ENCODE data around the gene FBLN7.
A peak's percentile ranks its signal among the peaks of the same experiment; 100 is the strongest.

Gene FBLN7

GRCh38 chr2:112133344-112133743 is 4.8 kb upstream of the FBLN7 start:
- H3K9me3 ChIP-seq (ENCODE audit: control insufficient read depth, insufficient read depth, low read depth, low read length), result no peaks in the 10 kb centered on the region; the same call in 1 of the 2 replicates
- ChIA-PET CTCF (no interaction called here), POLR2A (no interaction called here)
- no peak overlapping the region for H3K4me3 ChIP-seq (ENCODE audit: low read depth, low read length)
- H3K4me1 ChIP-seq (ENCODE audit: control insufficient read depth, insufficient read depth, low read length), result no peaks in the 10 kb centered on the region
- no peak for TF ChIP-seq MYNN (tag by site-specific recombination; IDR thresholded peaks at IDR 0.05; ENCODE audit: borderline replicate concordance)
- TF ChIP-seq ZNF664 (tag by site-specific recombination; IDR thresholded peaks at IDR 0.05), result 0 out of 2 replicates have a peak, but pooled peaks have one; percentile 7
- no peaks in the 10 kb centered on the region for H3K36me3 ChIP-seq (ENCODE audit: control insufficient read depth in 2 of 2, insufficient read depth in 1 of 2, low read length in 2 of 2)
- H3K27ac ChIP-seq (ENCODE audit: extremely low read depth, low read depth, low read length), result no peak overlapping the region

GRCh38 chr2:112134120-112134519 is 4.1 kb upstream of the FBLN7 start:
- Histone ChIP-seq H3K4me1 (ENCODE audit: control insufficient read depth, insufficient read depth, low read length) (no peaks in the 10 kb centered on the region), H3K4me3 (ENCODE audit: low read depth, low read length) (no peak overlapping the region), H3K9me3 (ENCODE audit: control insufficient read depth, insufficient read depth, low read depth, low read length) (no peaks in the 10 kb centered on the region; the same call in 1 of the 2 replicates), H3K36me3 (ENCODE audit: control insufficient read depth in 2 of 2, insufficient read depth in 1 of 2, low read length in 2 of 2) (no peaks in the 10 kb centered on the region), H3K27ac (ENCODE audit: extremely low read depth, low read depth, low read length) (no peak overlapping the region)
- POLR2A ChIA-PET, result no interaction called here
- CTCF ChIA-PET, result interaction anchor here (0.6 to 1.1 kb wide), 2 partner anchors 50 to 247 kb away, joined by 3 to 4 read pairs; no protein-coding TSS in a partner anchor
- TF ChIP-seq, protein P1, sequence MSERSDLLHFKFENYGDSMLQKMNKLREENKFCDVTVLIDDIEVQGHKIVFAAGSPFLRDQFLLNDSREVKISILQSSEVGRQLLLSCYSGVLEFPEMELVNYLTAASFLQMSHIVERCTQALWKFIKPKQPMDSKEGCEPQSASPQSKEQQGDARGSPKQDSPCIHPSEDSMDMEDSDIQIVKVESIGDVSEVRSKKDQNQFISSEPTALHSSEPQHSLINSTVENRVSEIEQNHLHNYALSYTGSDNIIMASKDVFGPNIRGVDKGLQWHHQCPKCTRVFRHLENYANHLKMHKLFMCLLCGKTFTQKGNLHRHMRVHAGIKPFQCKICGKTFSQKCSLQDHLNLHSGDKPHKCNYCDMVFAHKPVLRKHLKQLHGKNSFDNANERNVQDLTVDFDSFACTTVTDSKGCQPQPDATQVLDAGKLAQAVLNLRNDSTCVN (tag by site-specific recombination; optimal IDR thresholded peaks at IDR 0.05), result no peak
- TF ChIP-seq ZNF239 (tag by site-specific recombination; IDR thresholded peaks at IDR 0.05), result no peak
- TF ChIP-seq, protein P2, sequence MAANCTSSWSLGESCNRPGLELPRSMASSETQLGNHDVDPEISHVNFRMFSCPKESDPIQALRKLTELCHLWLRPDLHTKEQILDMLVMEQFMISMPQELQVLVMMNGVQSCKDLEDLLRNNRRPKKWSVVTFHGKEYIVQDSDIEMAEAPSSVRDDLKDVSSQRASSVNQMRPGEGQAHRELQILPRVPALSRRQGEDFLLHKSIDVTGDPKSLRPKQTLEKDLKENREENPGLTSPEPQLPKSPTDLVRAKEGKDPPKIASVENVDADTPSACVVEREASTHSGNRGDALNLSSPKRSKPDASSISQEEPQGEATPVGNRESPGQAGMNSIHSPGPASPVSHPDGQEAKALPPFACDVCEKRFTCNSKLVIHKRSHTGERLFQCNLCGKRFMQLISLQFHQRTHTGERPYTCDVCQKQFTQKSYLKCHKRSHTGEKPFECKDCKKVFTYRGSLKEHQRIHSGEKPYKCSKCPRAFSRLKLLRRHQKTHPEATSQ (tag by site-specific recombination; IDR thresholded peaks at IDR 0.05), result no peak
- no peak for TF ChIP-seq PRDM10 (tag by site-specific recombination; IDR thresholded peaks at IDR 0.05)
- no peak for TF ChIP-seq ZXDB (tag by site-specific recombination; IDR thresholded peaks at IDR 0.05)
- no peak for TF ChIP-seq ZNF114 (tag by site-specific recombination; IDR thresholded peaks at IDR 0.05)
- no peak for TF ChIP-seq ZSCAN18 (tag by site-specific recombination; IDR thresholded peaks at IDR 0.05)
- TF ChIP-seq ZNF623 (tag by site-specific recombination; IDR thresholded peaks at IDR 0.05), result no peak
- no peak for TF ChIP-seq SP2 (tag by site-specific recombination; IDR thresholded peaks at IDR 0.05)
- TF ChIP-seq ZNF549 (tag by site-specific recombination; IDR thresholded peaks at IDR 0.05), result no peak
- no peak for TF ChIP-seq ZNF785 (tag by site-specific recombination; IDR thresholded peaks at IDR 0.05)
- no peak for TF ChIP-seq ZNF146 (tag by site-specific recombination; IDR thresholded peaks at IDR 0.05)
- no peak for TF ChIP-seq ZNF670 (tag by site-specific recombination; IDR thresholded peaks at IDR 0.05; ENCODE audit: low read depth)
- TF ChIP-seq ZNF660 (tag by site-specific recombination; IDR thresholded peaks at IDR 0.05), result no peak
- TF ChIP-seq, protein P3, sequence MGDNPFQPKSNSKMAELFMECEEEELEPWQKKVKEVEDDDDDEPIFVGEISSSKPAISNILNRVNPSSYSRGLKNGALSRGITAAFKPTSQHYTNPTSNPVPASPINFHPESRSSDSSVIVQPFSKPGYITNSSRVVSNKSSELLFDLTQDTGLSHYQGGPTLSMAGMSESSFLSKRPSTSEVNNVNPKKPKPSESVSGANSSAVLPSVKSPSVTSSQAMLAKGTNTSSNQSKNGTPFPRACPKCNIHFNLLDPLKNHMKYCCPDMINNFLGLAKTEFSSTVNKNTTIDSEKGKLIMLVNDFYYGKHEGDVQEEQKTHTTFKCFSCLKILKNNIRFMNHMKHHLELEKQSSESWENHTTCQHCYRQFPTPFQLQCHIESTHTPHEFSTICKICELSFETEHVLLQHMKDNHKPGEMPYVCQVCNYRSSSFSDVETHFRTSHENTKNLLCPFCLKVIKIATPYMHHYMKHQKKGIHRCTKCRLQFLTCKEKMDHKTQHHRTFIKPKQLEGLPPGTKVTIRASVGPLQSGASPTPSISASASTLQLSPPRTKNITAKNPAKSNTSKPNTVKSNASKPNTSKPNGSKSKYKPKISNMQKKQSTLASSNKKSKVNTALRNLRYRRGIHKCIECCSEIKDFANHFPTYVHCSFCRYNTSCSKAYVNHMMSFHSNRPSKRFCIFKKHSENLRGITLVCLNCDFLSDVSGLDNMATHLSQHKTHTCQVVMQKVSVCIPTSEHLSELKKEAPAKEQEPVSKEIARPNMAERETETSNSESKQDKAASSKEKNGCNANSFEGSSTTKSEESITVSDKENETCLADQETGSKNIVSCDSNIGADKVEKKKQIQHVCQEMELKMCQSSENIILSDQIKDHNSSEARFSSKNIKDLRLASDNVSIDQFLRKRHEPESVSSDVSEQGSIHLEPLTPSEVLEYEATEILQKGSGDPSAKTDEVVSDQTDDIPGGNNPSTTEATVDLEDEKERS (tag by site-specific recombination; IDR thresholded peaks at IDR 0.05), result no peak
- no peak for TF ChIP-seq ZNF433 (tag by site-specific recombination; IDR thresholded peaks at IDR 0.05; ENCODE audit: low read depth)
- no peak for TF ChIP-seq ZBTB21 (tag by site-specific recombination; IDR thresholded peaks at IDR 0.05)

Measured in HEK293 (cell line).